ENCODE measurements around the gene ZNF473. TPM values are rescaled to one million over a fixed set of nuclear protein-coding genes. Genes with fewer than 3 reads are reported as not detected.
A peak's percentile ranks its signal among the peaks of the same experiment; 100 is the strongest.

The ZNF473 gene
- total RNA-seq, 1 experiment from 2014 or later = 10.0 TPM

DNA sequence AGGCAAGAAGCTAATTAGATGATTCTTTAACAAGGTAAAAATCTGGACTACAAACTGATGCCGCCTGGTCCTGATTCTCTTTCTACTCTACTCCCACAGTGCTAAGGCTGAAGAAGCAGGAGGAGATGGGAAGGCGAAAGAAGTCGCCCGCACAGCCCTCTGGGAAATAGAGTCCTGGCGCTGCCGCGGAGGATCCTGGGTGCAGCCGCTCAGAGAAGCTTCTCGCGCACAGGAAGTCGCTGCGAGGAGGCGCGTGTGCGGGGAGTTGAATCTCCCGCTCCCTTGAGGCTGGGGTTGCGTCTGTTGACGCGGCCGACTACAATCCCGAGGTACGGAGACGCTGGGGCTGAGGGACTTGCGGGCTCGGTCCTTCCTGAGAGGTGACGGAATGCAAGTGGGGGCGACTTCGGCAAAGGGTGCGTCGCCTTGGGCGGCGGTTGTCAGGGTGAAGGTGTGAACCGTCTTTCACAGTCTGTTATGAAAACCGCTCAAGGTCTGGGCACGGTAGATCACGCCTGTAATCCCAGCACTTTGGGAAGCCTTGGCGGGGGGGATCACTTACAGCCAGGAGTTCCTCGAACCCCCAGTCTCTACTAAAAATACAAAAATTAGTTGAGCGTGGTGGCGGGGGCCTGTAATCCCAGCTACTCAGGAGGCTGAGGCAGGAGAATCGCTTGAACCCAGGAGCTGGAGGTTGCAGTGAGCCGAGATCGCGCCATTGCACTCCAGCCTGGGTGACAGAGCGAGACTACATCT, at the start of gene ZNF473 (continued):
- TF ChIP-seq, protein P1, sequence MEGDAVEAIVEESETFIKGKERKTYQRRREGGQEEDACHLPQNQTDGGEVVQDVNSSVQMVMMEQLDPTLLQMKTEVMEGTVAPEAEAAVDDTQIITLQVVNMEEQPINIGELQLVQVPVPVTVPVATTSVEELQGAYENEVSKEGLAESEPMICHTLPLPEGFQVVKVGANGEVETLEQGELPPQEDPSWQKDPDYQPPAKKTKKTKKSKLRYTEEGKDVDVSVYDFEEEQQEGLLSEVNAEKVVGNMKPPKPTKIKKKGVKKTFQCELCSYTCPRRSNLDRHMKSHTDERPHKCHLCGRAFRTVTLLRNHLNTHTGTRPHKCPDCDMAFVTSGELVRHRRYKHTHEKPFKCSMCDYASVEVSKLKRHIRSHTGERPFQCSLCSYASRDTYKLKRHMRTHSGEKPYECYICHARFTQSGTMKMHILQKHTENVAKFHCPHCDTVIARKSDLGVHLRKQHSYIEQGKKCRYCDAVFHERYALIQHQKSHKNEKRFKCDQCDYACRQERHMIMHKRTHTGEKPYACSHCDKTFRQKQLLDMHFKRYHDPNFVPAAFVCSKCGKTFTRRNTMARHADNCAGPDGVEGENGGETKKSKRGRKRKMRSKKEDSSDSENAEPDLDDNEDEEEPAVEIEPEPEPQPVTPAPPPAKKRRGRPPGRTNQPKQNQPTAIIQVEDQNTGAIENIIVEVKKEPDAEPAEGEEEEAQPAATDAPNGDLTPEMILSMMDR (IDR thresholded peaks at IDR 0.05) = no peak
- no peak for TF ChIP-seq ZNF121 (CRISPR knock-in tag; IDR thresholded peaks at IDR 0.05)
- TF ChIP-seq, protein P2, sequence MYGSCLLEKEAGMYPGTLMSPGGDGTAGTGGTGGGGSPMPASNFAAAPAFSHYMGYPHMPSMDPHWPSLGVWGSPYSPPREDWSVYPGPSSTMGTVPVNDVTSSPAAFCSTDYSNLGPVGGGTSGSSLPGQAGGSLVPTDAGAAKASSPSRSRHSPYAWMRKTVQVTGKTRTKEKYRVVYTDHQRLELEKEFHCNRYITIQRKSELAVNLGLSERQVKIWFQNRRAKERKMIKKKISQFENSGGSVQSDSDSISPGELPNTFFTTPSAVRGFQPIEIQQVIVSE (CRISPR knock-in tag; IDR thresholded peaks at IDR 0.05; ENCODE audit: borderline replicate concordance) = no peak
- TF ChIP-seq, protein P3, sequence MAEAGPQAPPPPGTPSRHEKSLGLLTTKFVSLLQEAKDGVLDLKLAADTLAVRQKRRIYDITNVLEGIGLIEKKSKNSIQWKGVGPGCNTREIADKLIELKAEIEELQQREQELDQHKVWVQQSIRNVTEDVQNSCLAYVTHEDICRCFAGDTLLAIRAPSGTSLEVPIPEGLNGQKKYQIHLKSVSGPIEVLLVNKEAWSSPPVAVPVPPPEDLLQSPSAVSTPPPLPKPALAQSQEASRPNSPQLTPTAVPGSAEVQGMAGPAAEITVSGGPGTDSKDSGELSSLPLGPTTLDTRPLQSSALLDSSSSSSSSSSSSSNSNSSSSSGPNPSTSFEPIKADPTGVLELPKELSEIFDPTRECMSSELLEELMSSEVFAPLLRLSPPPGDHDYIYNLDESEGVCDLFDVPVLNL (CRISPR knock-in tag; IDR thresholded peaks at IDR 0.05; ENCODE audit: borderline replicate concordance, low read depth) = peak; percentile 93
- TF ChIP-seq, protein P4, sequence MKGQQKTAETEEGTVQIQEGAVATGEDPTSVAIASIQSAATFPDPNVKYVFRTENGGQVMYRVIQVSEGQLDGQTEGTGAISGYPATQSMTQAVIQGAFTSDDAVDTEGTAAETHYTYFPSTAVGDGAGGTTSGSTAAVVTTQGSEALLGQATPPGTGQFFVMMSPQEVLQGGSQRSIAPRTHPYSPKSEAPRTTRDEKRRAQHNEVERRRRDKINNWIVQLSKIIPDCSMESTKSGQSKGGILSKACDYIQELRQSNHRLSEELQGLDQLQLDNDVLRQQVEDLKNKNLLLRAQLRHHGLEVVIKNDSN (CRISPR knock-in tag; IDR thresholded peaks at IDR 0.05) = no peak; the same call in 1 of the 2 replicates
- TF ChIP-seq PRRX2 (CRISPR knock-in tag; IDR thresholded peaks at IDR 0.05) = no peak
- TF ChIP-seq, protein P5, sequence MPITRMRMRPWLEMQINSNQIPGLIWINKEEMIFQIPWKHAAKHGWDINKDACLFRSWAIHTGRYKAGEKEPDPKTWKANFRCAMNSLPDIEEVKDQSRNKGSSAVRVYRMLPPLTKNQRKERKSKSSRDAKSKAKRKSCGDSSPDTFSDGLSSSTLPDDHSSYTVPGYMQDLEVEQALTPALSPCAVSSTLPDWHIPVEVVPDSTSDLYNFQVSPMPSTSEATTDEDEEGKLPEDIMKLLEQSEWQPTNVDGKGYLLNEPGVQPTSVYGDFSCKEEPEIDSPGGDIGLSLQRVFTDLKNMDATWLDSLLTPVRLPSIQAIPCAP (CRISPR knock-in tag; IDR thresholded peaks at IDR 0.05) = peak; percentile 96
- peak; percentile 70; the same call in 1 of the 2 replicates for TF ChIP-seq SP1 (CRISPR knock-in tag; conservative IDR thresholded peaks at IDR 0.05)
- TF ChIP-seq KAT7 (CRISPR knock-in tag; IDR thresholded peaks at IDR 0.05; ENCODE audit: borderline replicate concordance) = no peak
- no peak for TF ChIP-seq ZNF138 (CRISPR knock-in tag; conservative IDR thresholded peaks at IDR 0.05)
- 0 out of 2 replicates have a peak, but pooled peaks have one; percentile 54 for TF ChIP-seq SMAD4 (CRISPR knock-in tag; IDR thresholded peaks at IDR 0.05)
- TF ChIP-seq ELF4 (CRISPR knock-in tag; IDR thresholded peaks at IDR 0.05; ENCODE audit: low read depth) = peak; percentile 91; the same call in 1 of the 2 replicates
- TF ChIP-seq JAZF1 (CRISPR knock-in tag; IDR thresholded peaks at IDR 0.05) = no peak
- peak; percentile 87 for TF ChIP-seq NR1H2 (CRISPR knock-in tag; IDR thresholded peaks at IDR 0.05)
- no peak for TF ChIP-seq RORB (CRISPR knock-in tag; IDR thresholded peaks at IDR 0.05)
- no peak for TF ChIP-seq ZNF396 (CRISPR knock-in tag; IDR thresholded peaks at IDR 0.05; ENCODE audit: borderline replicate concordance)

DNA sequence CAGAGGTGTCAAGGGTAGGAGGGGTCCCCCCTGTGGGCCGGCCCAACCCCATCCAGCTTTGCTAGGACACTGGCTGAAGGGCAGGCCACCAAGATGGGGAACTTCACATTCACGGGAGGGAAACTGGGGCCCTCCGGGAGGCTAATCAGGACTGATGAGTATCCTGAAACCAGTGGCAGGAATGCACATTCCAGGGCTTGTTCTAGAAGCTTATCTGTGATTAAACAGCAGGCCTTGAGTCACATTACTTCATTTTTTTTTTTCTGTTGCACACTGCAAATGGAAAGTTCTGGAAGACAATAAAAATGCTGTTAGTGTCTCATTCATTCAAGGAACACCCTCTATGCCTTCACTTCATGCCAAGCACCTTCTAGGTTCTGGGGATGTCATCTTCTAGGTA, 49.3 kb upstream of the ZNF473 start:
- Mint-ChIP-seq H3K4me1 (no peaks in the 10 kb centered on the region), H3K27me3 (ENCODE audit: low read depth) (no peaks in the 10 kb centered on the region), H3K4me3 (no peak overlapping the region), H3K36me3 (0 out of 2 replicates have a peak, but pooled peaks cover 2% of the 10 kb centered on the region), H3K9me3 (no peaks in the 10 kb centered on the region), H3K27ac (no peak overlapping the region)
- ChIA-PET CTCF (interaction anchor here (1.4 to 1.5 kb wide), 2 partner anchors 39 to 43 kb away, joined by 3 to 4 read pairs; no protein-coding TSS in a partner anchor), POLR2A (no interaction called here)
- DNase-seq (ENCODE audit: low spot score) = no peak
- no peak for ATAC-seq
- TF ChIP-seq, protein P2 (CRISPR knock-in tag; IDR thresholded peaks at IDR 0.05; ENCODE audit: borderline replicate concordance) = no peak
- TF ChIP-seq ZBTB21 (CRISPR knock-in tag; IDR thresholded peaks at IDR 0.05; ENCODE audit: borderline replicate concordance) = no peak
- no peak for TF ChIP-seq ZNF317 (CRISPR knock-in tag; IDR thresholded peaks at IDR 0.05; ENCODE audit: borderline replicate concordance, low read depth)
- TF ChIP-seq NR1H2 (CRISPR knock-in tag; IDR thresholded peaks at IDR 0.05) = no peak
- no peak for TF ChIP-seq NR3C1 (CRISPR knock-in tag; conservative IDR thresholded peaks at IDR 0.05; ENCODE audit: low read depth)
- TF ChIP-seq, protein P6, sequence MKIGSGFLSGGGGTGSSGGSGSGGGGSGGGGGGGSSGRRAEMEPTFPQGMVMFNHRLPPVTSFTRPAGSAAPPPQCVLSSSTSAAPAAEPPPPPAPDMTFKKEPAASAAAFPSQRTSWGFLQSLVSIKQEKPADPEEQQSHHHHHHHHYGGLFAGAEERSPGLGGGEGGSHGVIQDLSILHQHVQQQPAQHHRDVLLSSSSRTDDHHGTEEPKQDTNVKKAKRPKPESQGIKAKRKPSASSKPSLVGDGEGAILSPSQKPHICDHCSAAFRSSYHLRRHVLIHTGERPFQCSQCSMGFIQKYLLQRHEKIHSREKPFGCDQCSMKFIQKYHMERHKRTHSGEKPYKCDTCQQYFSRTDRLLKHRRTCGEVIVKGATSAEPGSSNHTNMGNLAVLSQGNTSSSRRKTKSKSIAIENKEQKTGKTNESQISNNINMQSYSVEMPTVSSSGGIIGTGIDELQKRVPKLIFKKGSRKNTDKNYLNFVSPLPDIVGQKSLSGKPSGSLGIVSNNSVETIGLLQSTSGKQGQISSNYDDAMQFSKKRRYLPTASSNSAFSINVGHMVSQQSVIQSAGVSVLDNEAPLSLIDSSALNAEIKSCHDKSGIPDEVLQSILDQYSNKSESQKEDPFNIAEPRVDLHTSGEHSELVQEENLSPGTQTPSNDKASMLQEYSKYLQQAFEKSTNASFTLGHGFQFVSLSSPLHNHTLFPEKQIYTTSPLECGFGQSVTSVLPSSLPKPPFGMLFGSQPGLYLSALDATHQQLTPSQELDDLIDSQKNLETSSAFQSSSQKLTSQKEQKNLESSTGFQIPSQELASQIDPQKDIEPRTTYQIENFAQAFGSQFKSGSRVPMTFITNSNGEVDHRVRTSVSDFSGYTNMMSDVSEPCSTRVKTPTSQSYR (CRISPR knock-in tag; IDR thresholded peaks at IDR 0.05) = no peak
- TF ChIP-seq, protein P7, sequence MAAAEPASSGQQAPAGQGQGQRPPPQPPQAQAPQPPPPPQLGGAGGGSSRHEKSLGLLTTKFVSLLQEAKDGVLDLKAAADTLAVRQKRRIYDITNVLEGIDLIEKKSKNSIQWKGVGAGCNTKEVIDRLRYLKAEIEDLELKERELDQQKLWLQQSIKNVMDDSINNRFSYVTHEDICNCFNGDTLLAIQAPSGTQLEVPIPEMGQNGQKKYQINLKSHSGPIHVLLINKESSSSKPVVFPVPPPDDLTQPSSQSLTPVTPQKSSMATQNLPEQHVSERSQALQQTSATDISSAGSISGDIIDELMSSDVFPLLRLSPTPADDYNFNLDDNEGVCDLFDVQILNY (CRISPR knock-in tag; IDR thresholded peaks at IDR 0.05) = no peak
- TF ChIP-seq, protein P8, sequence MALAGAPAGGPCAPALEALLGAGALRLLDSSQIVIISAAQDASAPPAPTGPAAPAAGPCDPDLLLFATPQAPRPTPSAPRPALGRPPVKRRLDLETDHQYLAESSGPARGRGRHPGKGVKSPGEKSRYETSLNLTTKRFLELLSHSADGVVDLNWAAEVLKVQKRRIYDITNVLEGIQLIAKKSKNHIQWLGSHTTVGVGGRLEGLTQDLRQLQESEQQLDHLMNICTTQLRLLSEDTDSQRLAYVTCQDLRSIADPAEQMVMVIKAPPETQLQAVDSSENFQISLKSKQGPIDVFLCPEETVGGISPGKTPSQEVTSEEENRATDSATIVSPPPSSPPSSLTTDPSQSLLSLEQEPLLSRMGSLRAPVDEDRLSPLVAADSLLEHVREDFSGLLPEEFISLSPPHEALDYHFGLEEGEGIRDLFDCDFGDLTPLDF (CRISPR knock-in tag; IDR thresholded peaks at IDR 0.05) = no peak
- TF ChIP-seq, protein P9, sequence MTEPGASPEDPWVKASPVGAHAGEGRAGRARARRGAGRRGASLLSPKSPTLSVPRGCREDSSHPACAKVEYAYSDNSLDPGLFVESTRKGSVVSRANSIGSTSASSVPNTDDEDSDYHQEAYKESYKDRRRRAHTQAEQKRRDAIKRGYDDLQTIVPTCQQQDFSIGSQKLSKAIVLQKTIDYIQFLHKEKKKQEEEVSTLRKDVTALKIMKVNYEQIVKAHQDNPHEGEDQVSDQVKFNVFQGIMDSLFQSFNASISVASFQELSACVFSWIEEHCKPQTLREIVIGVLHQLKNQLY (CRISPR knock-in tag; IDR thresholded peaks at IDR 0.05) = no peak

All from WTC11 (cell line).